ENCODE results near the gene SLC29A1. TPM values are rescaled to one million over a fixed set of nuclear protein-coding genes. Genes with fewer than 3 reads are reported as not detected.

Gene SLC29A1
- total and polyA plus RNA-seq, 4 donors = 19.1 to 42.7 (median 26.4) TPM

DNA sequence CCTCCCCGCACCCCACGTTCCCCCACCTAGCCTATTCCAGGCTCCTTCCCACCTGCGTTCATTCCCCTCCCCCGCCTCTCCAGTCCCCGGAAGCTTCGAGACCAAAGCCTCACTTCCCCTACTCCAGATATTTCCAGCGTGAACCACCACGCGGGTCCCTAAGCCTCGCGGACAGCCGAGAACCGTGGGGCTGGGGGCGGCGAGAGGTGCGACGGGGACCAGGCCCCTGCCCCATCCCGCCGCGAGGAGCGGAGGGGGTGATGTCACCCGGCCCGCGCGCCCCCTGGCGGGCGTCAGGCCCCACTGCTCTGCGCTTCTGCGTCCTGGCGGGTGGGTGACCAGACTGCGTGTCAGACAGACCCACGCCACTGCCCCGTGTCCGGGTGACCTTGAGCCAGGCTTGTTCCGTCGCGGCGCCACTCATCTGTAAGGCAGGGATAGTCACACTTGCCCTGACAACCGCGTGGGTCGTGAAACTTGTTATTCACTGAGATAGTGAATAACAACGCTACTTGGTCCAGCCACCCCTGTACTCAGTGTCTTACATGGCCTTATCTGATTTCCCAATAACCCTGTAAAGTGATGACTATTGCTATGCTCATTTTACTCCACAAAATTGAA, 14.5 kb downstream of the SLC29A1 start:
- no peaks in the 10 kb centered on the region for H3K36me3 ChIP-seq (ENCODE audit: control insufficient read depth in 4 of 4, insufficient read depth in 4 of 4, low read length in 4 of 4)
- peak overlapping the region; percentile 31 to 84 for H3K9ac ChIP-seq (ENCODE audit: insufficient read depth in 1 of 2, low read length in 2 of 2)
- DNase-seq (peak; percentile 77 to 84 (median 79)), ATAC-seq (ENCODE audit: insufficient read depth, low FRiP score) (peak; percentile 89)
- H3K9me3 ChIP-seq (ENCODE audit: control insufficient read depth in 4 of 4, insufficient read depth in 3 of 4, low read length in 3 of 4) = no peaks in the 10 kb centered on the region
- TF ChIP-seq, protein P1, sequence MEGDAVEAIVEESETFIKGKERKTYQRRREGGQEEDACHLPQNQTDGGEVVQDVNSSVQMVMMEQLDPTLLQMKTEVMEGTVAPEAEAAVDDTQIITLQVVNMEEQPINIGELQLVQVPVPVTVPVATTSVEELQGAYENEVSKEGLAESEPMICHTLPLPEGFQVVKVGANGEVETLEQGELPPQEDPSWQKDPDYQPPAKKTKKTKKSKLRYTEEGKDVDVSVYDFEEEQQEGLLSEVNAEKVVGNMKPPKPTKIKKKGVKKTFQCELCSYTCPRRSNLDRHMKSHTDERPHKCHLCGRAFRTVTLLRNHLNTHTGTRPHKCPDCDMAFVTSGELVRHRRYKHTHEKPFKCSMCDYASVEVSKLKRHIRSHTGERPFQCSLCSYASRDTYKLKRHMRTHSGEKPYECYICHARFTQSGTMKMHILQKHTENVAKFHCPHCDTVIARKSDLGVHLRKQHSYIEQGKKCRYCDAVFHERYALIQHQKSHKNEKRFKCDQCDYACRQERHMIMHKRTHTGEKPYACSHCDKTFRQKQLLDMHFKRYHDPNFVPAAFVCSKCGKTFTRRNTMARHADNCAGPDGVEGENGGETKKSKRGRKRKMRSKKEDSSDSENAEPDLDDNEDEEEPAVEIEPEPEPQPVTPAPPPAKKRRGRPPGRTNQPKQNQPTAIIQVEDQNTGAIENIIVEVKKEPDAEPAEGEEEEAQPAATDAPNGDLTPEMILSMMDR (IDR thresholded peaks at IDR 0.05; ENCODE audit: control extremely low read depth, extremely low read depth) = peak; percentile 79
- 2% methylated on average over 41 to 42 of the region's 42 CpGs for WGBS, 2 donors
- peak overlapping the region; percentile 58 for H3K4me3 ChIP-seq
- H3K27ac ChIP-seq (ENCODE audit: low read depth in 1 of 2, low read length in 1 of 2) = peak overlapping the region; percentile 95 to 96
- H3K4me1 ChIP-seq (ENCODE audit: control insufficient read depth in 5 of 5, insufficient read depth in 5 of 5, low read length in 5 of 5) = peaks cover 0 to 20% (median 7%) of the 10 kb centered on the region in 5 donors
- no peaks in the 10 kb centered on the region for H3K27me3 ChIP-seq (ENCODE audit: control insufficient read depth in 3 of 3, insufficient read depth in 3 of 3, low read length in 2 of 3)

DNA sequence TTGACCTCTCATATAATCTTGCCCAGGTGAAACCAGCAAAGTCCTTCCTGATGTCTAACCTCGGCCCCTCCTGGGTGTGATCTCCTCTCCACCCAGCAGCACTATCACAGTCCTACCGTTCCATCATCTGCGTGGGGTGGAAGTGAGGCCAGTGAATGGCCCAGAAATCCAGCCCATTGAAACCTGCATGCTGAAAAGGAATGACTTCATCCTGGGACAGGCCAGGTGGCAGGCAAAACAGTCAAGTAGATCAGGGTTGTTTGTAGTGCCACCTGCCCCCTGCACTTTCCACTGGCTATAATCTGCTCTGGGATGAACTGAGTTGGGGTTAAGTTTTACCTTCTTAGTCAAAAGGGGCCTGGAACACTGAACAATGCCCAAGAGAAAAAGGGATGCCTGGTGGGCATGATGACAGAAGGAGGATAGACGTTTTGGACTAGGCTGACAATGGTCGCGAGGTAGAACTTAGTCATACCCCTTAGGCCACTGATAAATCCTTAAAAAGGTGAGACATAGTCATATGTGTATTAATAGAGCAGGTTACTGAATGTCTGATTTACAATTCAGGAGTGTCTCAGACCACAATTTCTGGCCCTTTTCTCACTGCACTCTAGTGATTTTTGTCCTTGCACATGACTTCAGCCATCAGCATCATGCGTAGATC, 15.4 kb downstream of the SLC29A1 start:
- no peak for DNase-seq
- TF ChIP-seq, protein P1 (IDR thresholded peaks at IDR 0.05; ENCODE audit: control extremely low read depth, extremely low read depth) = no peak
- Histone ChIP-seq H3K27ac (ENCODE audit: low read depth in 1 of 2, low read length in 1 of 2) (peak overlapping the region in 1 of 2 donors; percentile 47), H3K9ac (ENCODE audit: insufficient read depth in 1 of 2, low read length in 2 of 2) (no peak overlapping the region), H3K4me1 (ENCODE audit: control insufficient read depth in 5 of 5, insufficient read depth in 5 of 5, low read length in 5 of 5) (peaks cover 0 to 19% (median 4%) of the 10 kb centered on the region in 5 donors), H3K9me3 (ENCODE audit: control insufficient read depth in 4 of 4, insufficient read depth in 3 of 4, low read length in 3 of 4) (no peaks in the 10 kb centered on the region), H3K36me3 (ENCODE audit: control insufficient read depth in 4 of 4, insufficient read depth in 4 of 4, low read length in 4 of 4) (no peaks in the 10 kb centered on the region), H3K4me3 (no peak overlapping the region), H3K27me3 (ENCODE audit: control insufficient read depth in 3 of 3, insufficient read depth in 3 of 3, low read length in 2 of 3) (no peaks in the 10 kb centered on the region)
- 89 to 93% methylated on average over 7 of the region's 7 CpGs for WGBS, 2 donors
- no peak for ATAC-seq (ENCODE audit: insufficient read depth, low FRiP score)

DNA sequence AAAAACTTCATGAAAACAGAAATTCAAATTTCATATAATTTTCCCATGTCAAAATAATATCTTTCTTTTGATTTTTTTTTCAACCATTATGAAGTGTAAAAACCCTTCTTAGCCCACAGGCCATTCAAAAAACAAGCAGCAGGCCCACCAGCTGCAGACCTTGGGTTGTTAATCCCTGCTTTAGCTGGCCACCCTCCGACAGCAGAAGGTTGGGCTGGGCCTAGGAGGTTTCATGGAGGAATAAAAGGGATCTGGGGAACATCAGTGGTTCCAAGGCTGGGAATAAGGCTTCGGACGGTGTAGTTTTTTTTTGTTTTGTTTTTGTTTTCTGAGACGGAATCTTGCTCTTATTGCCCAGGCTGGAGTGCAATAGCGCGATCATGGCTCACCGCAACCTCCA, 19.9 kb downstream of the SLC29A1 start:
- Histone ChIP-seq H3K36me3 (ENCODE audit: control insufficient read depth in 4 of 4, insufficient read depth in 4 of 4, low read length in 4 of 4) (peaks cover 0 to 3% (median under 1%) of the 10 kb centered on the region in 4 donors), H3K9ac (ENCODE audit: insufficient read depth in 1 of 2, low read length in 2 of 2) (no peak overlapping the region), H3K27ac (ENCODE audit: low read depth in 1 of 2, low read length in 1 of 2) (no peak overlapping the region), H3K4me1 (ENCODE audit: control insufficient read depth in 5 of 5, insufficient read depth in 5 of 5, low read length in 5 of 5) (peaks cover 0 to 10% (median 1%) of the 10 kb centered on the region in 5 donors), H3K4me3 (no peak overlapping the region), H3K27me3 (ENCODE audit: control insufficient read depth in 3 of 3, insufficient read depth in 3 of 3, low read length in 2 of 3) (no peaks in the 10 kb centered on the region), H3K9me3 (ENCODE audit: control insufficient read depth in 4 of 4, insufficient read depth in 3 of 4, low read length in 3 of 4) (no peaks in the 10 kb centered on the region)
- TF ChIP-seq, protein P1 (IDR thresholded peaks at IDR 0.05; ENCODE audit: control extremely low read depth, extremely low read depth) = no peak
- ATAC-seq (ENCODE audit: insufficient read depth, low FRiP score) (no peak), DNase-seq (no peak)
- WGBS, 2 donors = 97% methylated on average over 7 of the region's 7 CpGs

Data from lung (tissue), 12 donors.